RWPE2 (cell line): ENCODE measurements around the gene AIFM3.

Experiments
- ATAC-seq: fragments of 200-7000 bp; cut with Tn5 transposase; 3 replicates; pipeline ENCODE4 v1.9.1; 2021; ENCODE audit warnings: low read depth
- DNase-seq: peaks from one replicate; pipeline ENCODE4 v3.0.0-alpha.2; 2020; ENCODE audit warnings: low spot score
- H3K27ac ChIP-seq: fragments of 450-650 bp; 2 replicates; pipeline ENCODE4 v1.5.1; 2017; ENCODE audit warnings: mild to moderate bottlenecking; ENCODE audit not compliant: poor library complexity, severe bottlenecking
- H3K27me3 ChIP-seq: fragments of 250-450 bp; sonication (Bioruptor Pico); 2 replicates; pipeline ENCODE4 v1.5.1; 2021; ENCODE audit warnings: mild to moderate bottlenecking, moderate library complexity; ENCODE audit not compliant: insufficient read depth, poor library complexity, severe bottlenecking
- H3K36me3 ChIP-seq: fragments of 250-450 bp; sonication (Bioruptor Pico); 2 replicates; pipeline ENCODE4 v1.5.1; 2020; ENCODE audit warnings: low read depth, mild to moderate bottlenecking, moderate library complexity
- H3K4me1 ChIP-seq: fragments of 250-450 bp; sonication (Bioruptor Pico); 2 replicates; pipeline ENCODE4 v1.5.1; 2021; ENCODE audit warnings: mild to moderate bottlenecking, moderate library complexity; ENCODE audit not compliant: insufficient read depth, poor library complexity, severe bottlenecking
- H3K4me3 ChIP-seq: fragments of 250-450 bp; sonication (Bioruptor Pico); 2 replicates; pipeline ENCODE4 v1.5.1; 2021; ENCODE audit warnings: mild to moderate bottlenecking, moderate library complexity; ENCODE audit not compliant: severe bottlenecking
- H3K9me3 ChIP-seq: fragments of 250-450 bp; sonication (Bioruptor Pico); 2 replicates; pipeline ENCODE4 v1.5.1; 2021; ENCODE audit warnings: mild to moderate bottlenecking, moderate library complexity; ENCODE audit not compliant: severe bottlenecking
- CTCF ChIP-seq: fragments of 450-650 bp; IDR thresholded peaks from one replicate; pipeline ENCODE4 v1.5.1; 2017; ENCODE audit warnings: mild to moderate bottlenecking, moderate library complexity; ENCODE audit not compliant: poor library complexity, severe bottlenecking

AIFM3 gene

GRCh38 chr22:21015466-21016006, 48.5 kb downstream of the AIFM3 start:
- no peak for TF ChIP-seq CTCF
- Histone ChIP-seq H3K4me1 (peaks cover 6% of the 10 kb centered on the region), H3K4me3 (no peak overlapping the region), H3K9me3 (no peaks in the 10 kb centered on the region), H3K27me3 (no peaks in the 10 kb centered on the region), H3K27ac (peak overlapping the region; percentile 41), H3K36me3 (no peaks in the 10 kb centered on the region)
- DNase-seq (no peak), ATAC-seq (no peak)

GRCh38 chr22:21016644-21017420, 49.8 kb downstream of the AIFM3 start:
- H3K9me3 ChIP-seq: no peaks in the 10 kb centered on the region
- no peak overlapping the region for H3K27ac ChIP-seq
- ATAC-seq: no peak
- no peak overlapping the region for H3K4me3 ChIP-seq
- H3K27me3 ChIP-seq: no peaks in the 10 kb centered on the region
- peaks cover 6% of the 10 kb centered on the region for H3K4me1 ChIP-seq
- no peak for TF ChIP-seq CTCF
- no peaks in the 10 kb centered on the region for H3K36me3 ChIP-seq
- no peak for DNase-seq

GRCh38 chr22:21018314-21018713, 51.3 kb downstream of the AIFM3 start:
- no peak overlapping the region for H3K27ac ChIP-seq
- H3K4me3 ChIP-seq: no peak overlapping the region
- H3K4me1 ChIP-seq: peaks cover 6% of the 10 kb centered on the region
- TF ChIP-seq CTCF: no peak
- H3K27me3 ChIP-seq: no peaks in the 10 kb centered on the region
- H3K9me3 ChIP-seq: no peaks in the 10 kb centered on the region
- DNase-seq (no peak), ATAC-seq (no peak)
- no peaks in the 10 kb centered on the region for H3K36me3 ChIP-seq

GRCh38 chr22:21020802-21021429, 53.9 kb downstream of the AIFM3 start:
- DNase-seq: no peak
- no peaks in the 10 kb centered on the region for H3K36me3 ChIP-seq
- H3K27me3 ChIP-seq: no peaks in the 10 kb centered on the region
- no peaks in the 10 kb centered on the region for H3K9me3 ChIP-seq
- H3K4me3 ChIP-seq: no peak overlapping the region
- peak; percentile 39 for TF ChIP-seq CTCF
- H3K27ac ChIP-seq: no peak overlapping the region
- peaks cover 10% of the 10 kb centered on the region for H3K4me1 ChIP-seq
- ATAC-seq: 0 out of 3 replicates have a peak, but pooled peaks have one; percentile 40
